ENCODE results near the gene CCDC93.

Gene CCDC93

GRCh38 chr2:117976581-117976980 lies 37.3 kb downstream of the CCDC93 start:
- no peak overlapping the region for H3K4me2 ChIP-seq (ENCODE audit: low read length)
- no peak overlapping the region for H3K4me3 ChIP-seq (ENCODE audit: low read depth, low read length)
- no peak for TF ChIP-seq CTCF (IDR thresholded peaks at IDR 0.05)
- no peak overlapping the region for H2AFZ ChIP-seq
- peaks cover 4% of the 10 kb centered on the region for H3K4me1 ChIP-seq
- H3K9ac ChIP-seq, result no peak overlapping the region
- no peaks in the 10 kb centered on the region for H3K36me3 ChIP-seq (ENCODE audit: control insufficient read depth, insufficient read depth, low read length)
- no peaks in the 10 kb centered on the region for H3K9me3 ChIP-seq (ENCODE audit: control insufficient read depth, low read length)
- H3K27me3 ChIP-seq (ENCODE audit: control insufficient read depth, insufficient read depth, low read length), result no peaks in the 10 kb centered on the region
- H3K27ac ChIP-seq, result no peak overlapping the region
- peaks cover 16% of the 10 kb centered on the region for H3K79me2 ChIP-seq

DNA sequence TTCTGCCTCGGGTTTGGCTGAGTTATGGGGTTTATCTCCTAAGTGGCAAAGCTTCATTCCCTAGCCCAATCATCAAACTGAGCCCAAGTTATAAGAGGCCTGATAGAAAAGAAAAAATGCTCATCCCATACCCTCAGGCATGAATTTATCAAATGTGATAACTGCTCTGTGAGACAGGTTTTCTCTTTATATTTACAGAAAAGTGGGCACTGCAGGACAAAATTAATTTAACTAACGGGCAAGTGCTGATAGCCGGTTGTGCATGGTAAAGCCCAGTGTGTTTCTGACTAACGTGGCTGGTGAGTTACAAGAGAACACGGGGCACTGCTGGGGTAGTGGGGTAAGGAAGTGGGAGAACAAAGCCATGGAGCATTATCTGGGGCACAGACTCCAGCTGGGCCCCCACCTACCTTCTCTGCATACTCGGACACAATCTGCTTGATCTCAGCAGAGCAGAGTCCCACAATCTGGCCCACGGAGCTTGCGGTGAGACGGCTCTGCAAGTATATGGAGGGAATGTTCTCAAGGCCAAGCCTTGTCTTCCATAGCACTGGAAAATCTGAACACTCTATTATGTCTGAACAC lies 40.3 kb downstream of the CCDC93 start:
- Histone ChIP-seq H3K36me3 (ENCODE audit: control insufficient read depth, insufficient read depth, low read length) (no peaks in the 10 kb centered on the region), H2AFZ (no peak overlapping the region)
- no peak for TF ChIP-seq CTCF (IDR thresholded peaks at IDR 0.05)

GRCh38 chr2:117972476-117973123 lies 41.3 kb downstream of the CCDC93 start:
- Histone ChIP-seq H3K4me1 (peaks cover 4% of the 10 kb centered on the region), H3K4me3 (ENCODE audit: low read depth, low read length) (no peak overlapping the region), H3K36me3 (ENCODE audit: control insufficient read depth, insufficient read depth, low read length) (no peaks in the 10 kb centered on the region), H3K27me3 (ENCODE audit: control insufficient read depth, insufficient read depth, low read length) (no peaks in the 10 kb centered on the region), H3K4me2 (ENCODE audit: low read length) (no peak overlapping the region), H3K9ac (no peak overlapping the region), H3K79me2 (peaks cover 4% of the 10 kb centered on the region), H2AFZ (no peak overlapping the region), H3K9me3 (ENCODE audit: control insufficient read depth, low read length) (no peaks in the 10 kb centered on the region), H3K27ac (no peak overlapping the region)
- TF ChIP-seq CTCF (IDR thresholded peaks at IDR 0.05), result no peak

More for the DNA sequence above, 40.3 kb downstream of the CCDC93 start:
- Histone ChIP-seq H3K9ac (no peak overlapping the region), H3K9me3 (ENCODE audit: control insufficient read depth, low read length) (no peaks in the 10 kb centered on the region), H3K27ac (no peak overlapping the region), H3K4me3 (ENCODE audit: low read depth, low read length) (no peak overlapping the region), H3K4me1 (peaks cover 4% of the 10 kb centered on the region), H3K79me2 (peaks cover 6% of the 10 kb centered on the region), H3K4me2 (ENCODE audit: low read length) (no peak overlapping the region), H3K27me3 (ENCODE audit: control insufficient read depth, insufficient read depth, low read length) (no peaks in the 10 kb centered on the region)

- Histone ChIP-seq H3K27ac (no peak overlapping the region), H3K36me3 (ENCODE audit: control insufficient read depth, insufficient read depth, low read length) (no peaks in the 10 kb centered on the region), H3K27me3 (ENCODE audit: control insufficient read depth, insufficient read depth, low read length) (no peaks in the 10 kb centered on the region)
Observed at GRCh38 chr2:117968722-117969121, 45.1 kb downstream of the CCDC93 start.

More at GRCh38 chr2:117968722-117969121, 45.1 kb downstream of the CCDC93 start:
- Histone ChIP-seq H3K79me2 (peaks cover 2% of the 10 kb centered on the region), H3K4me3 (ENCODE audit: low read depth, low read length) (no peak overlapping the region), H2AFZ (no peak overlapping the region), H3K4me1 (no peaks in the 10 kb centered on the region), H3K9ac (no peak overlapping the region), H3K9me3 (ENCODE audit: control insufficient read depth, low read length) (no peaks in the 10 kb centered on the region), H3K4me2 (ENCODE audit: low read length) (no peak overlapping the region)
- TF ChIP-seq CTCF (IDR thresholded peaks at IDR 0.05), result no peak
